ENCODE measurements around the gene XYLT1. TPM values are rescaled to one million over a fixed set of nuclear protein-coding genes. Genes with fewer than 3 reads are reported as not detected.

The XYLT1 gene
- polyA plus RNA-seq, 1 donor from 2014 or later = 3.3 TPM

GRCh38 chr16:17056666-17057065 lies 414.1 kb downstream of the XYLT1 start:
- Histone ChIP-seq H3K36me3 (ENCODE audit: insufficient read depth, low read length) (no peaks in the 10 kb centered on the region), H3F3A (ENCODE audit: insufficient read depth, low read length, poor library complexity, severe bottlenecking) (no peaks in the 10 kb centered on the region), H3K4me3 (ENCODE audit: low read length) (no peak overlapping the region), H3K79me2 (replicated peaks; ENCODE audit: insufficient read depth, low read length) (no peaks in the 10 kb centered on the region), H3K9me2 (ENCODE audit: insufficient read depth, low read length) (no peaks in the 10 kb centered on the region), H3K9me3 (ENCODE audit: low read length) (no peaks in the 10 kb centered on the region), H2AFZ (ENCODE audit: low read depth, low read length) (no peak overlapping the region), H3K27me3 (ENCODE audit: insufficient read depth, low read depth, low read length) (no peaks in the 10 kb centered on the region), H4K20me1 (ENCODE audit: insufficient read depth) (no peaks in the 10 kb centered on the region), H3K9ac (ENCODE audit: low read length) (no peak overlapping the region), H3K4me2 (ENCODE audit: low read length) (no peak overlapping the region), H3K27ac (ENCODE audit: low read length) (no peak overlapping the region)
- TF ChIP-seq MXI1 (conservative IDR thresholded peaks at IDR 0.05; ENCODE audit: poor library complexity, severe bottlenecking) (no peak), CTCF (IDR thresholded peaks at IDR 0.05; ENCODE audit: poor library complexity, severe bottlenecking) (no peak)

- H3K9me3 ChIP-seq (ENCODE audit: low read length) = no peaks in the 10 kb centered on the region
- no peaks in the 10 kb centered on the region for H3K36me3 ChIP-seq (ENCODE audit: insufficient read depth, low read length)
- no peaks in the 10 kb centered on the region for H3K9me2 ChIP-seq (ENCODE audit: insufficient read depth, low read length)
- no peak overlapping the region for H3K4me2 ChIP-seq (ENCODE audit: low read length)
- no peak for TF ChIP-seq EZH2 (IDR thresholded peaks at IDR 0.05; ENCODE audit: borderline replicate concordance, insufficient read depth, low read length, poor library complexity, severe bottlenecking)
- TF ChIP-seq CTCF (IDR thresholded peaks at IDR 0.05; ENCODE audit: poor library complexity, severe bottlenecking) = no peak
- no peak for TF ChIP-seq MXI1 (conservative IDR thresholded peaks at IDR 0.05; ENCODE audit: poor library complexity, severe bottlenecking)
- TF ChIP-seq REST (IDR thresholded peaks at IDR 0.05; ENCODE audit: borderline replicate concordance) = no peak
- no peak for TF ChIP-seq RAD21 (conservative IDR thresholded peaks at IDR 0.05)
- no peak for TF ChIP-seq SMC3 (conservative IDR thresholded peaks at IDR 0.05; ENCODE audit: poor library complexity)
- no peak for TF ChIP-seq TAF1 (IDR thresholded peaks at IDR 0.05; ENCODE audit: low read depth)
- TF ChIP-seq EP300 (conservative IDR thresholded peaks at IDR 0.05; ENCODE audit: poor library complexity, severe bottlenecking) = no peak
- no peak for TF ChIP-seq POLR2AphosphoS5 (IDR thresholded peaks at IDR 0.05)
- H3K27ac ChIP-seq (ENCODE audit: low read length) = no peak overlapping the region
- H3K4me3 ChIP-seq (ENCODE audit: low read length) = no peak overlapping the region
- H2AFZ ChIP-seq (ENCODE audit: low read depth, low read length) = no peak overlapping the region
- no peak overlapping the region for H3K9ac ChIP-seq (ENCODE audit: low read length)
- H3K79me2 ChIP-seq (replicated peaks; ENCODE audit: insufficient read depth, low read length) = no peaks in the 10 kb centered on the region
- H3F3A ChIP-seq (ENCODE audit: insufficient read depth, low read length, poor library complexity, severe bottlenecking) = no peaks in the 10 kb centered on the region
- H3K27me3 ChIP-seq (ENCODE audit: insufficient read depth, low read depth, low read length) = no peaks in the 10 kb centered on the region
- no peaks in the 10 kb centered on the region for H4K20me1 ChIP-seq (ENCODE audit: insufficient read depth)
Observed at GRCh38 chr16:17053536-17054160, 417.1 kb downstream of the XYLT1 start.

Small RNA genes within 50 kb of the gene (small RNA-seq; reads per million reads assigned to genes)
- 0 reads per million in 3 experiments for gene AC109446.1
